Measurements from ENCODE around the gene PPFIA1.

Gene PPFIA1

DNA sequence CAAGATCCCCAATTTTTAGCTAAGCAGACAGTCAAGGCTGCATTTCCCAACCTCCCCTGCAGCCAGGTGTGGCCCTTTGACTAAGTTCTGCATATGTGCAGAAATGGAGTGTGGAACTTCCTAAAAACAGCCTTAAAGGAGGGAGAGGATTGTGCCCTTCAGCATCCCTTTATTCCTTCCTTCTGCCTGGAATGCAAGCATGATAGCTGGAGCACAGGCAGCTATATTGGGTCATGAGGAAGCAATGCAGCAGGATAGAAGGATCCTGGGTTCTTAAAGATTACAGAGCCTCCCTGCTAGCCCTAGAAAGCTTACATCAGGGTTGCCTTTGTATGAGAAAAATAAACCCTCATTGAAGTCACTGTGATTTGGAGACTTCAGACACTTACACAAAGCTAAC is 37.5 kb upstream of the PPFIA1 start:
- H4K8ac ChIP-seq (ENCODE audit: low read length): no peak overlapping the region
- no peak overlapping the region for H3K9ac ChIP-seq (ENCODE audit: low read length)
- no peak overlapping the region for H4K91ac ChIP-seq (ENCODE audit: low read length)
- no peak overlapping the region for H2BK120ac ChIP-seq (ENCODE audit: low read depth, low read length)
- H3K14ac ChIP-seq (ENCODE audit: low read length in 2 of 2): no peak overlapping the region
- no peak overlapping the region for H3K4me2 ChIP-seq (ENCODE audit: low read length, poor library complexity, severe bottlenecking)
- no peak overlapping the region for H2AK5ac ChIP-seq (ENCODE audit: low read length, severe bottlenecking)
- DNase-seq: no peak
- H2BK12ac ChIP-seq (ENCODE audit: low read length in 2 of 2): no peak overlapping the region
- no peak overlapping the region for H3K4ac ChIP-seq (ENCODE audit: low read depth in 1 of 2, low read length in 2 of 2)
- H3K27ac ChIP-seq (ENCODE audit: low read length, poor library complexity, severe bottlenecking): no peak overlapping the region
- H3K79me1 ChIP-seq (replicated peaks; ENCODE audit: low read length, poor library complexity, severe bottlenecking): no peaks in the 10 kb centered on the region
- H3K23ac ChIP-seq (ENCODE audit: low read length in 2 of 2): no peak overlapping the region
- H3K4me1 ChIP-seq (ENCODE audit: control insufficient read depth, insufficient read depth, low read depth, low read length): peaks cover 8% of the 10 kb centered on the region
- no peaks in the 10 kb centered on the region for H3K27me3 ChIP-seq (ENCODE audit: control insufficient read depth in 1 of 2, insufficient read depth in 1 of 2, low read length in 2 of 2)
- H3K18ac ChIP-seq (ENCODE audit: low read depth in 1 of 2, low read length in 2 of 2): no peak overlapping the region
- no peaks in the 10 kb centered on the region for H3K9me3 ChIP-seq (ENCODE audit: control insufficient read depth, low read length)
- H2AFZ ChIP-seq (ENCODE audit: low read depth, low read length): no peak overlapping the region
- no peak overlapping the region for H2BK15ac ChIP-seq (ENCODE audit: low read depth, poor library complexity, severe bottlenecking)
- no peaks in the 10 kb centered on the region for H3K36me3 ChIP-seq (ENCODE audit: control insufficient read depth in 1 of 2, insufficient read depth in 2 of 2, low read depth in 1 of 2, low read length in 2 of 2)
- H2BK5ac ChIP-seq (ENCODE audit: low read depth, low read length, poor library complexity, severe bottlenecking): no peak overlapping the region
- no peak overlapping the region for H3K4me3 ChIP-seq (ENCODE audit: insufficient read depth in 1 of 2, low read depth in 1 of 2, low read length in 2 of 2)

DNA sequence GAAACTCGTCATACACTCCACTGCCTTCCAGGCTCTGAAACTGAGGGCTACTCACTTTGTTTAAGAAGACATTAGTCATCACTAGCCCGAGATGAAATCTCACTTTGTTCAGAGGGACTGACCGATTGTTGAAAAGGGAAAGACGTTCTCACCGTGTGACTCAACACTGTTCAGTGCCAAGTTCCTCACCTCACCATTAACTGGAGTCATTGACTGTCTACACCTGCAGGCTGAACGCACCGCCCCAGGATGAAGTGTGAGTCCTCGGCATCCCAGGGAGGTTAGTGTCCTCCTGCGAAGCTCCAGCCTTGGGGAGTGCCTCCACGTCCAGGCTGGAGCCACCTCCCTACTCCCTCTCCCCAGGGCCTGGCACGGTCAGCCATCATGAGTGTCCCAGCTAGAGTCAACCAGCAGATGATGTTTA is 37.0 kb upstream of the PPFIA1 start:
- Histone ChIP-seq H3K27ac (ENCODE audit: low read length, poor library complexity, severe bottlenecking) (no peak overlapping the region), H3K4ac (ENCODE audit: low read depth in 1 of 2, low read length in 2 of 2) (no peak overlapping the region), H2BK12ac (ENCODE audit: low read length in 2 of 2) (no peak overlapping the region), H4K91ac (ENCODE audit: low read length) (no peak overlapping the region), H2BK120ac (ENCODE audit: low read depth, low read length) (no peak overlapping the region), H3K18ac (ENCODE audit: low read depth in 1 of 2, low read length in 2 of 2) (no peak overlapping the region), H3K4me1 (ENCODE audit: control insufficient read depth, insufficient read depth, low read depth, low read length) (peaks cover 8% of the 10 kb centered on the region), H3K14ac (ENCODE audit: low read length in 2 of 2) (peak overlapping the region in 1 of 2 experiments; percentile 11), H3K79me1 (replicated peaks; ENCODE audit: low read length, poor library complexity, severe bottlenecking) (no peaks in the 10 kb centered on the region), H3K9ac (ENCODE audit: low read length) (no peak overlapping the region), H3K36me3 (ENCODE audit: control insufficient read depth in 1 of 2, insufficient read depth in 2 of 2, low read depth in 1 of 2, low read length in 2 of 2) (no peaks in the 10 kb centered on the region), H2AK5ac (ENCODE audit: low read length, severe bottlenecking) (no peak overlapping the region), H2AFZ (ENCODE audit: low read depth, low read length) (no peak overlapping the region), H3K27me3 (ENCODE audit: control insufficient read depth in 1 of 2, insufficient read depth in 1 of 2, low read length in 2 of 2) (no peaks in the 10 kb centered on the region), H3K4me3 (ENCODE audit: insufficient read depth in 1 of 2, low read depth in 1 of 2, low read length in 2 of 2) (no peak overlapping the region), H3K23ac (ENCODE audit: low read length in 2 of 2) (no peak overlapping the region), H2BK5ac (ENCODE audit: low read depth, low read length, poor library complexity, severe bottlenecking) (no peak overlapping the region), H3K9me3 (ENCODE audit: control insufficient read depth, low read length) (no peaks in the 10 kb centered on the region), H2BK15ac (ENCODE audit: low read depth, poor library complexity, severe bottlenecking) (no peak overlapping the region), H4K8ac (ENCODE audit: low read length) (no peak overlapping the region), H3K4me2 (ENCODE audit: low read length, poor library complexity, severe bottlenecking) (no peak overlapping the region)
- DNase-seq: peak; percentile 55
- WGBS: 61% methylated on average over 11 of the region's 11 CpGs

DNA sequence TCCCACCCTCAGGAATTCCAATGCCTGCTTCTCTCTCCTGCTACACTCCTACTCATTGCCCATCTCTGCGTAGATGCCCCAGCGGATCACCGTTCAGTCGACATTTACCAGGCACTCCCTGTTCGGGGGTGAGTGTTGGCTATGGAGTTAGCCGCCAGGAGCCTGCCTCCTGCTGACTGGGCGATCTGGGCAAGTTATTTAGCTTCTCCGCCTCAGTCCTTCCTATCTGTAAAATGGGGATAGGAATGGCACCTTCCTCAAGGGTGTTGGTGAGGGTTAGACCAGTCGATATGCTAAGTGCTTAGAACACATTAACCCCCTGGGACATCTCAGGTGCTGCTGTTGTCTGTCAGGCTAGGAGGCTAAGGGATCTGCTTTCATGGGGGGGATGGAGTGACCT is 36.5 kb upstream of the PPFIA1 start:
- Histone ChIP-seq H3K27me3 (ENCODE audit: control insufficient read depth in 1 of 2, insufficient read depth in 1 of 2, low read length in 2 of 2) (no peaks in the 10 kb centered on the region), H3K14ac (ENCODE audit: low read length in 2 of 2) (peak overlapping the region in 1 of 2 experiments; percentile 11), H3K23ac (ENCODE audit: low read length in 2 of 2) (no peak overlapping the region), H3K4me2 (ENCODE audit: low read length, poor library complexity, severe bottlenecking) (no peak overlapping the region), H4K91ac (ENCODE audit: low read length) (no peak overlapping the region), H3K4me1 (ENCODE audit: control insufficient read depth, insufficient read depth, low read depth, low read length) (peaks cover 8% of the 10 kb centered on the region), H2BK12ac (ENCODE audit: low read length in 2 of 2) (no peak overlapping the region), H3K18ac (ENCODE audit: low read depth in 1 of 2, low read length in 2 of 2) (no peak overlapping the region), H2BK15ac (ENCODE audit: low read depth, poor library complexity, severe bottlenecking) (no peak overlapping the region), H4K8ac (ENCODE audit: low read length) (no peak overlapping the region), H2BK5ac (ENCODE audit: low read depth, low read length, poor library complexity, severe bottlenecking) (no peak overlapping the region), H3K79me1 (replicated peaks; ENCODE audit: low read length, poor library complexity, severe bottlenecking) (no peaks in the 10 kb centered on the region), H3K4me3 (ENCODE audit: insufficient read depth in 1 of 2, low read depth in 1 of 2, low read length in 2 of 2) (no peak overlapping the region), H2AFZ (ENCODE audit: low read depth, low read length) (no peak overlapping the region), H3K36me3 (ENCODE audit: control insufficient read depth in 1 of 2, insufficient read depth in 2 of 2, low read depth in 1 of 2, low read length in 2 of 2) (no peaks in the 10 kb centered on the region), H2BK120ac (ENCODE audit: low read depth, low read length) (no peak overlapping the region), H3K9me3 (ENCODE audit: control insufficient read depth, low read length) (no peaks in the 10 kb centered on the region), H2AK5ac (ENCODE audit: low read length, severe bottlenecking) (no peak overlapping the region), H3K27ac (ENCODE audit: low read length, poor library complexity, severe bottlenecking) (no peak overlapping the region), H3K4ac (ENCODE audit: low read depth in 1 of 2, low read length in 2 of 2) (no peak overlapping the region), H3K9ac (ENCODE audit: low read length) (no peak overlapping the region)
- no peak for DNase-seq
- WGBS: 95% methylated on average over 9 of the region's 9 CpGs

DNA sequence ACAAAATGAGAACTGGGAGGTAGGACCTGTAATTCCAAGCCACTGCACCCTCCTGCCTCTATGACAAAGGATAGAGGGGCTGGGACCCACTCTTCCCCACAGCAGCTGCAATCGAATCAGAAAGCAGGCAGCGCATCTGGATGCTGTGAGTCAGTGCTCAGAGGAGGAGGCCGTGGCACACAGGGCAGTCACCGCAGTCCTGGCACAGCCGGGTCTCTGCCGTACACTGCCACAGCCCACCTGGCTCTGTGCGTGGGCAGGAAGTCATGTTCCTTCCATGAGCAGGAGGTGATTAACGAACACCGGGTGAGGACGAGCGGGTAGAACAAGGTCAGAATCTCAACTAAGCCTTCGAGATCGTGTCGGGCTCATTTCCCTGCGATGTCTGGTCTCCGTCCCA is 30.2 kb upstream of the PPFIA1 start:
- no peak for DNase-seq
- Histone ChIP-seq H3K36me3 (ENCODE audit: control insufficient read depth in 1 of 2, insufficient read depth in 2 of 2, low read depth in 1 of 2, low read length in 2 of 2) (no peaks in the 10 kb centered on the region), H3K4me2 (ENCODE audit: low read length, poor library complexity, severe bottlenecking) (no peak overlapping the region), H2BK5ac (ENCODE audit: low read depth, low read length, poor library complexity, severe bottlenecking) (no peak overlapping the region), H3K18ac (ENCODE audit: low read depth in 1 of 2, low read length in 2 of 2) (no peak overlapping the region), H3K9ac (ENCODE audit: low read length) (no peak overlapping the region), H3K4ac (ENCODE audit: low read depth in 1 of 2, low read length in 2 of 2) (no peak overlapping the region), H3K27me3 (ENCODE audit: control insufficient read depth in 1 of 2, insufficient read depth in 1 of 2, low read length in 2 of 2) (peaks cover 5 to 13% of the 10 kb centered on the region in 2 experiments), H2AK5ac (ENCODE audit: low read length, severe bottlenecking) (no peak overlapping the region), H3K4me3 (ENCODE audit: insufficient read depth in 1 of 2, low read depth in 1 of 2, low read length in 2 of 2) (no peak overlapping the region), H2BK15ac (ENCODE audit: low read depth, poor library complexity, severe bottlenecking) (no peak overlapping the region), H2AFZ (ENCODE audit: low read depth, low read length) (no peak overlapping the region), H3K14ac (ENCODE audit: low read length in 2 of 2) (no peak overlapping the region), H3K4me1 (ENCODE audit: control insufficient read depth, insufficient read depth, low read depth, low read length) (peaks cover 7% of the 10 kb centered on the region), H3K23ac (ENCODE audit: low read length in 2 of 2) (no peak overlapping the region), H4K8ac (ENCODE audit: low read length) (no peak overlapping the region), H2BK12ac (ENCODE audit: low read length in 2 of 2) (no peak overlapping the region), H3K79me1 (replicated peaks; ENCODE audit: low read length, poor library complexity, severe bottlenecking) (no peaks in the 10 kb centered on the region), H4K91ac (ENCODE audit: low read length) (no peak overlapping the region), H3K9me3 (ENCODE audit: control insufficient read depth, low read length) (no peaks in the 10 kb centered on the region), H3K27ac (ENCODE audit: low read length, poor library complexity, severe bottlenecking) (no peak overlapping the region), H2BK120ac (ENCODE audit: low read depth, low read length) (no peak overlapping the region)
- WGBS: 82% methylated on average over 16 of the region's 16 CpGs

Data from mesenchymal stem cell (in vitro differentiated cells and primary cell).